ENCODE results near the gene AP1G1. TPM values are rescaled to one million over a fixed set of nuclear protein-coding genes. Genes with fewer than 3 reads are reported as not detected.

Gene AP1G1
- total and polyA plus RNA-seq, 2 of the 4 experiments (the other 2 are of a cell fraction), result 48.3 to 86.7 TPM

DNA sequence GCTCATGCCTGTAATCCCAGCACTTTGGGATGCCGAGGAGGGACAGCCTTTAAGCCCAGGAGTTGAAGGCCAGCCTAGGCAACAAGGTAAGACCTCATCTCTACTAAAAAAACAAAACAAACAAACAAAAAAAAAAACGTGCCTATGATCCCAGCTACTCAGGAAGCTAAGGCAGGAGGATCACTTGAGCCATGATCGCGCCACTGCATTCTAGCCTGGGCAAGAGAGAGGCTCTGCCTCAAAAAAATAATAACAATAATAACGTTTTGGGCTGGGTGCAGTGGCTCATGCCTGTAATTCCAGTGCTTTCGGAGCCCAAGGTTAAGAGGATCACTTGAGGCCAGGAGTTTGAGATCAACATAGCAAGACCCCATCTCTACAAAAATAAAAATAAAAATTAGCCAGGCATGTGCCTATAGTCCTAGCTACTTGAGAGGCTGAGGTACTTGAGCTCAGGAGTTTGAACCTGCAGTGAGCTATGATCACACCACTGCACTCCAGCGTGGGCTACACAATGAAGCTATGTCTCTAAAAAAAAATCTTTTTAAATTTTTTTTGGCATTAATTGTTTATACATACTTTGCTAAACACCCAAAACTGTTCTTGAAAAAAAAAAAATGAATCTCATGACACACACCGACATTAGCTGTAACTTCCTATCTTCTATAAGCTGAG, 87.4 kb downstream of the AP1G1 start:
- POLR2A ChIA-PET (ENCODE audit: unreplicated experiment), result no interaction called here
- Histone ChIP-seq H2AFZ (replicated peaks; ENCODE audit: low read length, poor library complexity) (no peak overlapping the region), H3K36me3 (ENCODE audit: control insufficient read depth, insufficient read depth, low read length) (0 out of 2 replicates have a peak, but pooled peaks cover 1% of the 10 kb centered on the region), H3K27me3 (ENCODE audit: control insufficient read depth, insufficient read depth, low read length) (no peaks in the 10 kb centered on the region), H3K9ac (ENCODE audit: low read depth, low read length) (no peak overlapping the region), H3K56ac (ENCODE audit: extremely low read depth, insufficient read depth, low read length) (no peak overlapping the region), H4K5ac (ENCODE audit: low read depth, low read length) (no peak overlapping the region), H2AK5ac (ENCODE audit: low read depth, low read length) (no peak overlapping the region), H3K9me1 (ENCODE audit: insufficient read depth, low read length) (no peaks in the 10 kb centered on the region; the same call in 1 of the 2 replicates), H3K4me3 (ENCODE audit: insufficient read depth, low read depth, low read length) (no peak overlapping the region), H3K9me3 (ENCODE audit: control insufficient read depth, insufficient read depth, low read length) (no peaks in the 10 kb centered on the region), H3K4me2 (ENCODE audit: low read depth, low read length) (no peak overlapping the region), H3K4ac (ENCODE audit: low read depth, low read length) (no peak overlapping the region), H2AK9ac (replicated peaks; ENCODE audit: low read depth, low read length, poor library complexity) (no peak overlapping the region), H3K14ac (replicated peaks; ENCODE audit: low read depth, low read length) (no peak overlapping the region), H3K79me1 (ENCODE audit: low read depth in 1 of 2, low read length in 2 of 2) (peaks cover 9 to 44% of the 10 kb centered on the region in 2 experiments), H2BK15ac (ENCODE audit: low read depth, low read length) (no peak overlapping the region), H2BK120ac (ENCODE audit: low read depth, low read length) (no peak overlapping the region), H2BK20ac (ENCODE audit: low read depth, low read length) (no peak overlapping the region), H4K20me1 (ENCODE audit: insufficient read depth, low read length) (peaks cover 8% of the 10 kb centered on the region), H4K91ac (ENCODE audit: insufficient read depth, low read depth, low read length) (no peak overlapping the region), H3K4me1 (ENCODE audit: control insufficient read depth, insufficient read depth, low read length) (peaks cover 5% of the 10 kb centered on the region), H3K23ac (ENCODE audit: low read depth, low read length) (no peak overlapping the region; the same call in 1 of the 2 replicates), H2BK5ac (ENCODE audit: low read depth, low read length, poor library complexity, severe bottlenecking) (no peak overlapping the region), H4K8ac (ENCODE audit: low read depth in 2 of 2, low read length in 2 of 2) (no peak overlapping the region), H3K18ac (ENCODE audit: low read depth, low read length) (no peak overlapping the region), H3K27ac (ENCODE audit: insufficient read depth, low read length) (no peak overlapping the region)
- WGBS, 2 experiments (ENCODE audit: extremely low coverage in 2 of 2, insufficient read length in 1 of 2), result no CpG with 5 or more reads among the region's 8 CpGs
- DNase-seq (no peak), ATAC-seq (ENCODE audit: low read depth) (no peak)
- CTCF ChIA-PET, result interaction anchor here (0.6 kb wide), 2 partner anchors 125 to 240 kb away, joined by 3 read pairs; no protein-coding TSS in a partner anchor
- TF ChIP-seq POLR2A (IDR thresholded peaks at IDR 0.05; ENCODE audit: low read depth, low read length) (no peak), MXI1 (IDR thresholded peaks at IDR 0.05; ENCODE audit: borderline replicate concordance, low read depth, low read length) (no peak), CEBPB (IDR thresholded peaks at IDR 0.05; ENCODE audit: low read depth, low read length) (no peak), CHD1 (IDR thresholded peaks at IDR 0.05; ENCODE audit: low read depth, low read length) (no peak), MAZ (IDR thresholded peaks at IDR 0.05; ENCODE audit: borderline replicate concordance, low read depth, low read length) (no peak)
- in situ Hi-C loops (cut with MboI; ENCODE audit: low sequenced_read_pairs), result no loop called here
- BruUV-seq (replicated peaks), result no TSS peak
- intact Hi-C loops (cut with micrococcal nuclease), result no loop called here
- dilution Hi-C loops (cut with HindIII; ENCODE audit: low sequenced_read_pairs, unreplicated experiment), result no loop called here

All from IMR-90 (cell line).